ENCODE data around the gene NR3C1.

DNA sequence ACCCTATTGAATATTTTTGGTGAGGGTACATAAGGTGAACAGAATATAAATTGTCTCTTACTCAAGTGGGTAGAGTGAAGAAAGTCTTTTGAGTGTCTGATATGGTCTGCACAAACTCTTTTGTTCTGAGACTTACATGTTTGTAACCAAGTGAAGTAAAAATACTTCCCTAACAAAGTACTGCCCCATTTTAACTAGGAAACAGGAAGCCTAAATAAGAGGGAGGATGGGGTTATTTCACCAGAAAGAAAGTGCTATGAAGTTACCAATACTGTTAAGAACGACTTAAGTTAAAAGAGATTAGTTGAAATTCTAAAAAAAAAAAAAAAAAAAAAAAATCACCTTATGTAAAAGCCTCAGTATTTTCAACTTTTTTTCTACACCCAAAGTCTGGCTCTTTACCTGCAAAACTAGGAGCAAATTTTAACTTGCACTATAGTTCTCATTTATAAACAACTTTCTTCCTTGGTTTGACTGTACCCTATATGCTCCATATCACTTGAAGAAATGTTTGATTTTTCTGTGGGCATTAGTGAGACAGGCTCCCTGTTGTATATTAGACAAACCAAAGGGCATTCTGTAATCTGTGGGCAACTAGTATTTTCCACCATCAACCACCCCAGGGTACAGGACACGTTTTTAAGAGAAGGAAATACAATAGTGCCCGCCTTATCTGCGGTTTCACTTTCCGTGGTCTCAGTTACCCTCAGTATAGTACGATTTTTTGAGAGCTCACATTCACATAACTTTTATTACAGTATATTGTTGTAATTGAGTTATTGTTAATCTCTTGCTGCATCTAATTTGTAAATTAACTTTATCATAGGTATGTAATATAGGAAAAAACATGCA is 127.7 kb downstream of the NR3C1 start:
- TF ChIP-seq CTCF (optimal IDR thresholded peaks at IDR 0.05 in 1 of 3, IDR thresholded peaks at IDR 0.05 in 1 of 3, conservative IDR thresholded peaks at IDR 0.05 in 1 of 3; ENCODE audit: extremely low read depth in 1 of 3, insufficient read depth in 2 of 3, low read length in 3 of 3) (no peak), EZH2 (IDR thresholded peaks at IDR 0.05; ENCODE audit: low read length) (no peak)

Measured in keratinocyte (primary cell).